Activated CD4-positive, alpha-beta T cell treated with anti-CD3 and anti-CD28 coated beads for 48 hours (primary cell): ENCODE results near the gene MCRIP2.
"Not testable (repeated sequence)": the region's sequence is repeated elsewhere in the genome, so short reads cannot be mapped to it uniquely, and the experiment has no call there.

Source experiments
- DNase-seq: peaks from one replicate; pipeline ENCODE4 v3.0.0-alpha.2; 2020

The MCRIP2 gene

GRCh38 chr16:683396-684070 lies 41.9 kb downstream of the MCRIP2 start:
- DNase-seq: no peak

DNA sequence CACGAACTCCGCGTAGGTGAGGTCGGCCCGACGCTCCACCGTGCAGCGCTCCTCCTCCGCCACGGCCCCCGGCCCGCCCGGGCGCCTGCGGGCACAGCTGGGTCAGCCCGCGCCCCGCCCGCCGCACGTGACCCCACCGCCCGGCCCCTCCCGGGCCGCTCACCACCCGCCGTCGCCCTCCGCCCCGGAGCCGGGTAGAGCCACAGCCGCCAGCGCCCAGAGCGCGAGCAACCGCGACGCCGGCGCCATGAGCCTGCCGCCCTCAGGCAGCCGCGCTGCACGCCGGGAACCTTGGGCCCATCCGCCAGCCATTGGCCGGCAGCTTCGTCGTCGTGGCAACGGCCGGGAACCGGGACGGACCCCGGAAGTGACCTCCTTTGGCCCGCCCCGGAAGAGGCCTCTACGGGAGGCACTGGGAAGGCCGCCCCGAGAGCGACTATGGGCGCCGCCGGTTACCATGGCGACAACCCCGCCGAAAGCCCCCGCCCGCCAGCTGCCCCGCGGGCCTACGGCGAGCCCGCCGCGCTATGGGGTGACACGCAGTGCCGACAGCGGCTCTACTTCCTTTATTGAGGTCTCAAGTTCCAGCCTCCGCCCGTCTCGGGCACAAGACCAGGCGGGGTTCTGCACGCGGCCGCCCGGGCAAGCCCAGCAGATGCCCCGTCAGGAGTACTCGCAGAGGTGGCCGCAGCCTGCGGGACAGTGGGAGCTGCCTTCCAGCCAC lies 42.6 kb downstream of the MCRIP2 start, which contains the start of gene JMJD8:
TSS of gene JMJD8 (minus strand) at position 264 of the 724 bp plus-strand sequence. CDS start at position 249, 15 bp downstream.
- peak; percentile 98 for DNase-seq

DNA sequence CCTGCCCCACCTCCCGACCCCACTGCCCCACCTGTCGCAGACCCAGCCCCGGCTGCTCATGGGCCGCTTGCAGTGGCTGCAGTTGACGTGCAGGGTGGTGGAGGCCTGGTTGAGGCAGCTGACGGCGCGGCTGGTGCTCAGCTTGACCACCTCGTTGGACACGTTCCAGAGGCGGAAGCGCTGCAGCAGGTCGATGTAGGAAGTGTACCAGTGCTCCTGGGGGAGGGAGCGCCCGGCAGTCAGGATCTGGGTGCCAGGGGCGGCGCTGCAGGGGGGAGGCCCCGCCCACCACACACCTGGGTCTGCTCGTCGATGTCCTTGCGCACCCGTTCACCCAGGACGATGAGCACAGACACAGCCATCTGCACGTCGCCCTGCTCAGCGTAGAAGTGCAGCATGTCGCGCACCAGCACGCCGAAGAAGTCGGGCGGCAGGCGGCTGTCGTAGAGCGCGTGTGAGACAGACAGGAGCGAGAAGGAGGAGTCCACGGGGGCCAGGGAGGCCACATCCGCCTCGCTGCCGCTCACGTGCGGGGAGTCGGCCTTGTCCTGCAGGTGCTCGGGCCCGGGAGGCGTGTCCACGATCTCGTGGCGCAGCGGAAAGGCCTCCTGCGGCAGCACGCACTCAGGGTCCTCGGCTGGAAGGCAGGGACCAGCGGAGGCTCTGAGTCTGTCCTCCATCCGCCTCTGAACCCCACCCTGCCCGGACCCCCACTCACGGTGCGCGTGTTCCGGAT lies 43.5 kb downstream of the MCRIP2 start:
- no peak for DNase-seq

DNA sequence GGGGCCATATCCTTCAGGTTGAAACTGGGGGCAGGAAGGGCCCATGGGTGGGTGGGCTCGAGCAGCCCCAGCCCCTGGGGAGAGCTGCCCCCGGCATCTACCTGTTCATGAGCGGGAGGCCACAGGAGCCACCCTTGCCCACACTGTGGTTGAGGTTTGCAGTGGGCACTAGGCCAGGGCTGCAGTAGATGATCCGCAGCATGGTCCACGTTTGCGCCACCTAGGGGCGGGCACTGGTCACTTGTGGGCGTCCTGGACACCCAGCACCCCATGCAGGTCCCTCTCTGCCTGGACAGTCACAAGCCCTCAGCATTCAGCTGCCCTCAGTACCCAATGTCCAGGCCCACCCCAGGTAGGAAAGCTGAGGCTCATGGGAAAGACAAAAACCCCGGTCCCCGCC lies 44.3 kb downstream of the MCRIP2 start:
- no peak for DNase-seq

- no peak for DNase-seq
Observed at GRCh38 chr16:686459-687260, 45.0 kb downstream of the MCRIP2 start.

GRCh38 chr16:687499-687898 lies 45.9 kb downstream of the MCRIP2 start:
- no peak for DNase-seq

GRCh38 chr16:689175-689897 lies 47.7 kb downstream of the MCRIP2 start:
- DNase-seq: no peak

- not testable (repeated sequence) for DNase-seq
Observed at GRCh38 chr16:691242-691641, 49.6 kb downstream of the MCRIP2 start.

GRCh38 chr16:692356-693108 lies 50.9 kb downstream of the MCRIP2 start:
- no peak for DNase-seq

DNA sequence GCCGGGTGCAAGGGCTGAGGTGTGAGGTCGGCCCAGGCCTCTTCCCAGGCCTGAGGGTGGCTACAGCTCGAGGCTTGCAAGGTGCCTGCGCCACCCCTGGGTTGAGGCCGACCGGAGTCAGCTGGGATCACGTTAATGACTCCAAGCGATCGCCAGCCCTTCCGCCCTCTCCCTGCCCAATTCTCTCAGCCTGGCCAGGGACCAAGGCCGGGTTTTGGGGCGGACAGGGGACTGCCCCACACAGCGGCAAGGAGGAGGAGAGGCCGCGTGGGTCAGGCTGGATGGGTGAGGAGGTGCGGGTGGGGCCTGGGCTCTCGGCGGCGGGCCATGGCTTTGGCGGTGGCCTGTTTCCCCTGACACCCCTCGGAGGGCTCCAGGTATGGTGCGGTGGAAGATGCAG lies 51.7 kb downstream of the MCRIP2 start:
- no peak for DNase-seq

DNA sequence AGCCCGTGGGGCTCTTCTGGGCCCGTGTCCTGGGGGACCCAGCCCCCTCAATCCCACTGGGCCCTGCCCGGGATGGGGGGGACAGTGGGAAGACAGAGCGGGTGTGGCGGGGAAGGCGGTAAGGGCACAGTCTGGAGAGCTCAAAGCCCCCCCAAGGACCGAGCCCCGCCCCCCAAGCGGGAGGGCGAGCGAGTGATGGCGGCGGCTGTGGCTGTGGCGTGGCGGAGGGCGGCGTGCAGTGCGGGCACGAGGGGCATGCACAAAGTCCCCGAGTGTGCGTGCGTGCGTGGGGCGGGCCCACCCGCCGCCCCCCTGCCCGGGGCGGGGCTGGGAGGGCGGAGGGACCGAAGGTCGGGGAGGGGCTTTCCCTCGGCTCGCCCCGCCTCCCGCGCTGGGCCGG lies 52.1 kb downstream of the MCRIP2 start:
- no peak for DNase-seq

DNA sequence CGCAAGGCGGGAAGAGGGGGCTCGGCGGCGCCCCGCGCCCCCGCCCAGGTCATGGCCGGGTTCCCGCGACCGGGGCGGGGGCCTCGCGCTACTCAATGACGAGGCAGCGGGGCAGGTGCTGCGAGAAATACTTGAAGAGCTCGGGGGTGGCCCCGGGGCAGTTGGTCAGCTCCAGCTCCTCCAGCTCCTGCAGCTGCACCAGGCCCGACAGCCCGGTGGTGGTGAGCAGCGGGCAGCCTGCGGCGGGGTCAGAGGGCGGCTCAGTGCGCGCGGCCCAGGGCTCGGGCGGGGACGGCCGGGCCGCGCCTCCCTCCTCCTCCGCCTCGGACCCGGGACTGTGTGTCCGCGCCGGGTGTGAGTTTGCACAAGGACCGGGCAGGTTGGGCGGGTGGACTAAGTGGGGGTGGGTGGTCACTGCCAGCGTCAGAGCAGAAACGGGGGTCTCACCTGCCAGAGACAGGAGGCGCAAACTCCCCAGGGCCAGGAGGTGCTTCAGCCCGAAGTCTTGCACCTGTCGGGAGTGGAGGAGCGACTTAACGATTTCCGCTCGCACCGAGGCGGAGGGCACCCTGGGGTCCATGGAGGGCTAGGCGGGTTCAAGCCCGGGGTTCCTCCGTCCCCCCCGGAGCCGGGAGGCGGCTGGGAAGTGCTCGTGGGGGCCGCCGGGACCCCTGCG lies 52.7 kb downstream of the MCRIP2 start:
- DNase-seq: no peak

DNA sequence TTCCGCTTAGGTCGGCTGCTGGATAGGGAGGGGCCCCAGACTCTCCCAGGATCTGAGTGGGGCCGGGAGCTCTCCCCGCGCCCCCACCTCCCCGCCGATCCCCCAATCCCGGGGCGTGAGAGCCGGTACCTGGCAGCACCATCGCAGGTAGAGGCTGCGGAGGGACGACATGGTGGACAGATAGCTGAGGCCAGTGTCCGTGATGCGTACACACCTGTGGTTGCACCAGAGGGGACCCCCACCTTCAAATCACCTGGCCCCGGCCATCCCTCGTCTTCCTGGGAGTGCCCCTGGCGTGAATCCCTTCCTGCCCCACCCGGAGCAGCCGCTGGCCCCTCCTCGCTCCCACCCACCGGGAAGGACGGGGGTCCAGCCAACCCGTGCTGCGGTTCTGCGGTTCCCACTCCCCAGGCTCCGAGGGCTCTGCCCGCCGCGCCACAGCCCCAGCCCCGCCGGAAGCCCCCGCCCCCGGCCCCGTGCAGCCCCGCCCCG lies 53.3 kb downstream of the MCRIP2 start:
- DNase-seq: no peak

DNA sequence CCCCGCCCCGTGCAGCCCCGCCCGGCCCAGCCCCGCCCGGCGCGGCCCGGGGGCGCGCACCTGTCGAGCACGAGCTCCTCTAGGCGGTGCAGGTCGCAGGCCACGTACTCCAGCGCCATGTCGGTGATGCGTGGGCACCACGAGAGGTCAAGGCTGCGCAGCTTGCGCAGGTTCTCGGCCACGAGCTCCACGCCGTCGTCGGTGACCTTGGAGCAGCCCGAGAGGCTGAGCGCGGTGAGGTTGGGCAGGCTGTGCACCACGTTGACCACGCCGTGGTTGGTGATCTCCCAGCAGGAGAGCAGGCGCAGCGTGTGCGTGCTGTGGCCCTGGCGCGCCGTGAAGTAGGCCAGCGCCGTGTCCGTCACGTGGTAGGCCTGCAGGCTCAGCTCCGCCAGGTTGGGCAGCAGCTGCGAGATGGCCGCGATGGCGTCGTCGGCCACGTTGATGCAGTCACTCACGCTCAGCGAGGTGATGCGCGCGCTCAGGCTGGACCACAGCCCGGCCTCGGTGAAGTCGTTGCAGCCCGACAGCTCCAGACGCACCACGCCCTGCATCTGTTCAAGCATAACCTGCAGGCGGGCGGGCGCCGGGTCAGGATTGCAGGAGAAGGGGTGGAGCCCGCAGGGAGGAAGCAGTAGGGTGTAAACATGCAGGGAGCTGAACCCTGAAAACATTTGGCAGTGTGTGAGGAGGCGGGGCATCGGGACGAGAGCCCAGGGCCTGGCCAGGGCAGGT lies 53.9 kb downstream of the MCRIP2 start:
- DNase-seq: peak; percentile 79
